ENCODE results near the gene KANTR.

Gene KANTR

DNA sequence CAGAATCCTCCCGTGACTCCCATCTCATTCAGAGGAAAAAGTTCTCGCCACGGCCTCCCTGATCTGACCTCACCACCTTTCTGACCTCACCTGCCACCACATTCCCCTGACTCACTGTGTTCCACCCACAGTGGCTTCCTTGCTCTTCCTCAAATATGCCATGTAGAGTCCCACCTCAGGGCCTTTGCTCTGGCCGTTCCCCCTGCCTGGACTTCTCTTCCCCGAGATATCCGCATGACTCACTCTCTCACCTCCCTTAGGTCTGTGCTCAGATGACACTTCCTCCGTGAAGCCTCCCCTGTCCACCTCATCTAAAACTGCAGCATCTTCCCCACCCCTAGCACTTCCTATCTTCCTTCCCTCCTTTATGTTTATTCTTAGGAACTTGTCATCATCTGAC lies 18.9 kb upstream of the KANTR start:
- TF ChIP-seq NFIC (IDR thresholded peaks at IDR 0.05) (no peak), FOXM1 (IDR thresholded peaks at IDR 0.05; ENCODE audit: borderline replicate concordance, low read depth) (no peak), TAF1 (IDR thresholded peaks at IDR 0.05; ENCODE audit: low read depth) (no peak), USF1 (IDR thresholded peaks at IDR 0.05) (no peak), ZBTB7A (IDR thresholded peaks at IDR 0.05; ENCODE audit: low read depth) (no peak), TCF12 (IDR thresholded peaks at IDR 0.05; ENCODE audit: low read depth) (no peak), CREB1 (IDR thresholded peaks at IDR 0.05; ENCODE audit: low read depth) (no peak)
- TF ChIP-seq, protein P1, sequence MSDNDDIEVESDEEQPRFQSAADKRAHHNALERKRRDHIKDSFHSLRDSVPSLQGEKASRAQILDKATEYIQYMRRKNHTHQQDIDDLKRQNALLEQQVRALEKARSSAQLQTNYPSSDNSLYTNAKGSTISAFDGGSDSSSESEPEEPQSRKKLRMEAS (IDR thresholded peaks at IDR 0.05): no peak

DNA sequence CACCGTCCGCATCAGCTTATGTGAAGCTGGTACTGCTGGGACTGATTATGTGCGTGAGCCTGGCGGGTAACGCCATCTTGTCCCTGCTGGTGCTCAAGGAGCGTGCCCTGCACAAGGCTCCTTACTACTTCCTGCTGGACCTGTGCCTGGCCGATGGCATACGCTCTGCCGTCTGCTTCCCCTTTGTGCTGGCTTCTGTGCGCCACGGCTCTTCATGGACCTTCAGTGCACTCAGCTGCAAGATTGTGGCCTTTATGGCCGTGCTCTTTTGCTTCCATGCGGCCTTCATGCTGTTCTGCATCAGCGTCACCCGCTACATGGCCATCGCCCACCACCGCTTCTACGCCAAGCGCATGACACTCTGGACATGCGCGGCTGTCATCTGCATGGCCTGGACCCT lies 17.3 kb upstream of the KANTR start:
- TF ChIP-seq FOXM1 (IDR thresholded peaks at IDR 0.05; ENCODE audit: borderline replicate concordance, low read depth): no peak

DNA sequence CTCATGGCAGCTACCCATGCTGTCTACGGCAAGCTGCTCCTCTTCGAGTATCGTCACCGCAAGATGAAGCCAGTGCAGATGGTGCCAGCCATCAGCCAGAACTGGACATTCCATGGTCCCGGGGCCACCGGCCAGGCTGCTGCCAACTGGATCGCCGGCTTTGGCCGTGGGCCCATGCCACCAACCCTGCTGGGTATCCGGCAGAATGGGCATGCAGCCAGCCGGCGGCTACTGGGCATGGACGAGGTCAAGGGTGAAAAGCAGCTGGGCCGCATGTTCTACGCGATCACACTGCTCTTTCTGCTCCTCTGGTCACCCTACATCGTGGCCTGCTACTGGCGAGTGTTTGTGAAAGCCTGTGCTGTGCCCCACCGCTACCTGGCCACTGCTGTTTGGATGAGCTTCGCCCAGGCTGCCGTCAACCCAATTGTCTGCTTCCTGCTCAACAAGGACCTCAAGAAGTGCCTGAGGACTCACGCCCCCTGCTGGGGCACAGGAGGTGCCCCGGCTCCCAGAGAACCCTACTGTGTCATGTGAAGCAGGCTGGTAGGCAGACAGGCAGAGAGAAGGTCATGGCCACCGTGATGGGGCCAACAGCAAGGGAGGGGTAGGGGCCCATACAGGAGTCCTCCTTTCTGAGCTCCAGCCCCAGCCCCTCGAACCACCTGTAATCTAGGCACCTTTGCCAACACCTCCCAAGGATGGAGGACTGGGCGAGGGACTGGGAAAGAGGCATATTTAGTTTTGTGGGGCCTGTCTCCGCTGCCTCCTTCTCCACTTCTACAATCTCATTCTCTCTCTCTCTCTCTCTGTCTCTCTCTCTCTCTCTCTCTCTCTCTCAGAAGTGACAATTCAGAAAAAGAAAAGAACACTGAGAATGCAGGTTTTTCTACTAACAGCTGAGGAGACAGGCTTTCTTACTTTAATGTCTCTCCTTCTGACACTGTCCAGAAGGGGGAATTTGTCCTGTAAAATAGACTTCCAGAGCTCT lies 16.4 kb upstream of the KANTR start:
- TF ChIP-seq REST (IDR thresholded peaks at IDR 0.05; ENCODE audit: low read depth): no peak
- TF ChIP-seq TCF12 (IDR thresholded peaks at IDR 0.05; ENCODE audit: low read depth): no peak
- TF ChIP-seq RAD21 (IDR thresholded peaks at IDR 0.05; ENCODE audit: low read depth): no peak
- no peak for TF ChIP-seq YY1 (IDR thresholded peaks at IDR 0.05; ENCODE audit: low read depth)
- no peak for TF ChIP-seq EP300 (IDR thresholded peaks at IDR 0.05; ENCODE audit: borderline replicate concordance)
- TF ChIP-seq ZBTB7A (IDR thresholded peaks at IDR 0.05; ENCODE audit: low read depth): no peak
- no peak for TF ChIP-seq TAF1 (IDR thresholded peaks at IDR 0.05; ENCODE audit: low read depth)
- no peak for TF ChIP-seq CREB1 (IDR thresholded peaks at IDR 0.05; ENCODE audit: low read depth)
- no peak for TF ChIP-seq TEAD4 (IDR thresholded peaks at IDR 0.05)
- no peak for TF ChIP-seq NFIC (IDR thresholded peaks at IDR 0.05)
- TF ChIP-seq EGR1 (IDR thresholded peaks at IDR 0.05): no peak
- no peak for TF ChIP-seq CEBPB (IDR thresholded peaks at IDR 0.05)
- TF ChIP-seq, protein P1 (IDR thresholded peaks at IDR 0.05): no peak
- no peak for TF ChIP-seq USF1 (IDR thresholded peaks at IDR 0.05)
- TF ChIP-seq FOXM1 (IDR thresholded peaks at IDR 0.05; ENCODE audit: borderline replicate concordance, low read depth): no peak

DNA sequence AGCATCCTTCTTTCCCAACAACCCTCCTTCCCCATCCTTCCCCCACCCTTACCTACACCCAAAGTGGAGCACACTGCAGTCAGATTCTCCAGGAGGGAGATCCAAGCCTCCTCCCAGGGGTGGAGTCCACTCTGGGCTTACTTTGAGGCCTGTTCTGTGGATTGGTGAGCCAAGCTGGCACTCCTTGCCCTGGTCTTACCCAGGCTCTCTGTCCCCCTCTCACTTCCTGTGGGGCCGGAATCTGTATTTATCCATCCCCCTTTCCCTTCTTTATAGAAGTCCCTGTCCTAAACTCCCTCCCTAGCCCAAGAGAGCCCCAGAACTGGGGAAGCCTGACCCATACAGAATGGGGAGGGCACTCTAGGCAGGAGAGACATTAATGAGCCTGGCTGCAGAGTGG lies 15.0 kb upstream of the KANTR start:
- TF ChIP-seq FOXM1 (IDR thresholded peaks at IDR 0.05; ENCODE audit: borderline replicate concordance, low read depth) (no peak), REST (IDR thresholded peaks at IDR 0.05; ENCODE audit: low read depth) (no peak), EGR1 (IDR thresholded peaks at IDR 0.05) (no peak), TCF12 (IDR thresholded peaks at IDR 0.05; ENCODE audit: low read depth) (no peak), EP300 (IDR thresholded peaks at IDR 0.05; ENCODE audit: borderline replicate concordance) (no peak), YY1 (IDR thresholded peaks at IDR 0.05; ENCODE audit: low read depth) (no peak), USF1 (IDR thresholded peaks at IDR 0.05) (no peak), CEBPB (IDR thresholded peaks at IDR 0.05) (no peak), NFIC (IDR thresholded peaks at IDR 0.05) (no peak), TEAD4 (IDR thresholded peaks at IDR 0.05) (no peak), ZBTB7A (IDR thresholded peaks at IDR 0.05; ENCODE audit: low read depth) (no peak), CREB1 (IDR thresholded peaks at IDR 0.05; ENCODE audit: low read depth) (no peak), RAD21 (IDR thresholded peaks at IDR 0.05; ENCODE audit: low read depth) (no peak), TAF1 (IDR thresholded peaks at IDR 0.05; ENCODE audit: low read depth) (no peak)
- TF ChIP-seq, protein P1 (IDR thresholded peaks at IDR 0.05): no peak

Data from Ishikawa (cell line).